ENCODE measurements around the gene NAA35.

DNA sequence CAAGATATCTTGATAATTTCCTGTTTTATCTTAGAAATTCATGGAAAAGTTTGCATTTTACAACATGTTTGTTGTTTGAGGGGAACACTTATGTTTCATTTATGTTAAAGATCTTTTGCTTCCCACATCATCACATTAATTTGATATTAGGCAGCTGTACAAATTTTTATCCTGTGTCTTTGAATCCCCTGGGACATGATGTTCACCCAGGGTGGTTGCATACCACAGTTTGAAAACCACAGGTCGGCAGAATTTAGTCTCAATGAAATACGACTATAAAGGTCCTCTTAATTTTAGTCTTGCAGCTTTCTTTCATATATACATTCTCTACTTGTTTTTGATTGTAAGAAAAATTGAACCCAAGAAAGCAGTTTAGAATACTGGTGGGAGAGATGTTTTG, 3.7 kb downstream of the NAA35 start:
- TF ChIP-seq ATF2 (IDR thresholded peaks at IDR 0.05; ENCODE audit: low read length) (no peak), CTCF (IDR thresholded peaks at IDR 0.05; ENCODE audit: control extremely low read depth in 1 of 3, insufficient read depth in 1 of 3, low read depth in 1 of 3, low read length in 3 of 3) (no peak), EZH2 (IDR thresholded peaks at IDR 0.05; ENCODE audit: low read depth, low read length, severe bottlenecking) (no peak), HDAC6 (IDR thresholded peaks at IDR 0.05; ENCODE audit: low read depth, low read length) (no peak), BRCA1 (IDR thresholded peaks at IDR 0.05; ENCODE audit: low read depth, low read length) (no peak), EP300 (IDR thresholded peaks at IDR 0.05; ENCODE audit: borderline replicate concordance in 1 of 2, low read depth in 2 of 2, low read length in 2 of 2) (no peak), JUND (IDR thresholded peaks at IDR 0.05; ENCODE audit: low read length) (no peak), MAFK (IDR thresholded peaks at IDR 0.05; ENCODE audit: low read depth, low read length) (no peak), HDAC2 (IDR thresholded peaks at IDR 0.05; ENCODE audit: borderline replicate concordance in 1 of 2, low read depth in 2 of 2, low read length in 2 of 2) (no peak), RAD21 (IDR thresholded peaks at IDR 0.05 in 1 of 2, conservative IDR thresholded peaks at IDR 0.05 in 1 of 2; ENCODE audit: low read depth in 2 of 2, low read length in 2 of 2) (no peak), KDM1A (IDR thresholded peaks at IDR 0.05; ENCODE audit: borderline replicate concordance, low read length) (no peak), SIN3A (conservative IDR thresholded peaks at IDR 0.05 in 1 of 2, IDR thresholded peaks at IDR 0.05 in 1 of 2; ENCODE audit: low read depth in 1 of 2, low read length in 2 of 2) (no peak)
- TF ChIP-seq, protein P1, sequence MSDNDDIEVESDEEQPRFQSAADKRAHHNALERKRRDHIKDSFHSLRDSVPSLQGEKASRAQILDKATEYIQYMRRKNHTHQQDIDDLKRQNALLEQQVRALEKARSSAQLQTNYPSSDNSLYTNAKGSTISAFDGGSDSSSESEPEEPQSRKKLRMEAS (IDR thresholded peaks at IDR 0.05), result no peak
